ENCODE results near the gene LTBP4.

LTBP4 gene

DNA sequence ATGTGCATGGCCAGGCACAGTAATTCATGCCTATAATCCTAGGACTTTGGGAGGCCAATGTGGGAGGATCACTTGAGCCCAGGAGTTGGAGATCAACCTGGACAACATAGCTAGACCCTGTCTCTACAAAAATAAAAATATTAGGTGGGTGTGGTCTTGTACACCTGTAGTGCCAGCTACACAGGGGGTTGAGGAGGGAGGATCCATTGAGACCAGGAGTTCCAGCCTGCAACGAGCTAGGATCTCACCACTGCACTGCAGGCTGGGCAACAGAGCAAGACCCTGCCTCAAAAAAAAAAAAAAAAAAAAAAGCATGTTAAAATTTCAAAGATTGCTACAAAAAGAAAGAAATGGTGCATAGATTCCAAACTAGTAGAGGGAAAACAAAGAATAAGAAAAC is 37.2 kb downstream of the LTBP4 start:
- Histone ChIP-seq H3K27ac (replicated peaks) (no peak overlapping the region), H3K4me3 (replicated peaks; ENCODE audit: insufficient read depth, low read length) (no peak overlapping the region), H3K27me3 (ENCODE audit: insufficient read depth, poor library complexity, severe bottlenecking) (no peaks in the 10 kb centered on the region)
- DNase-seq (ENCODE audit: low read depth in 1 of 2, low spot score in 1 of 2), result no peak
- TF ChIP-seq, protein P1, sequence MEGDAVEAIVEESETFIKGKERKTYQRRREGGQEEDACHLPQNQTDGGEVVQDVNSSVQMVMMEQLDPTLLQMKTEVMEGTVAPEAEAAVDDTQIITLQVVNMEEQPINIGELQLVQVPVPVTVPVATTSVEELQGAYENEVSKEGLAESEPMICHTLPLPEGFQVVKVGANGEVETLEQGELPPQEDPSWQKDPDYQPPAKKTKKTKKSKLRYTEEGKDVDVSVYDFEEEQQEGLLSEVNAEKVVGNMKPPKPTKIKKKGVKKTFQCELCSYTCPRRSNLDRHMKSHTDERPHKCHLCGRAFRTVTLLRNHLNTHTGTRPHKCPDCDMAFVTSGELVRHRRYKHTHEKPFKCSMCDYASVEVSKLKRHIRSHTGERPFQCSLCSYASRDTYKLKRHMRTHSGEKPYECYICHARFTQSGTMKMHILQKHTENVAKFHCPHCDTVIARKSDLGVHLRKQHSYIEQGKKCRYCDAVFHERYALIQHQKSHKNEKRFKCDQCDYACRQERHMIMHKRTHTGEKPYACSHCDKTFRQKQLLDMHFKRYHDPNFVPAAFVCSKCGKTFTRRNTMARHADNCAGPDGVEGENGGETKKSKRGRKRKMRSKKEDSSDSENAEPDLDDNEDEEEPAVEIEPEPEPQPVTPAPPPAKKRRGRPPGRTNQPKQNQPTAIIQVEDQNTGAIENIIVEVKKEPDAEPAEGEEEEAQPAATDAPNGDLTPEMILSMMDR (IDR thresholded peaks at IDR 0.05; ENCODE audit: insufficient read depth, low read length), result no peak
- TF ChIP-seq, protein P2, sequence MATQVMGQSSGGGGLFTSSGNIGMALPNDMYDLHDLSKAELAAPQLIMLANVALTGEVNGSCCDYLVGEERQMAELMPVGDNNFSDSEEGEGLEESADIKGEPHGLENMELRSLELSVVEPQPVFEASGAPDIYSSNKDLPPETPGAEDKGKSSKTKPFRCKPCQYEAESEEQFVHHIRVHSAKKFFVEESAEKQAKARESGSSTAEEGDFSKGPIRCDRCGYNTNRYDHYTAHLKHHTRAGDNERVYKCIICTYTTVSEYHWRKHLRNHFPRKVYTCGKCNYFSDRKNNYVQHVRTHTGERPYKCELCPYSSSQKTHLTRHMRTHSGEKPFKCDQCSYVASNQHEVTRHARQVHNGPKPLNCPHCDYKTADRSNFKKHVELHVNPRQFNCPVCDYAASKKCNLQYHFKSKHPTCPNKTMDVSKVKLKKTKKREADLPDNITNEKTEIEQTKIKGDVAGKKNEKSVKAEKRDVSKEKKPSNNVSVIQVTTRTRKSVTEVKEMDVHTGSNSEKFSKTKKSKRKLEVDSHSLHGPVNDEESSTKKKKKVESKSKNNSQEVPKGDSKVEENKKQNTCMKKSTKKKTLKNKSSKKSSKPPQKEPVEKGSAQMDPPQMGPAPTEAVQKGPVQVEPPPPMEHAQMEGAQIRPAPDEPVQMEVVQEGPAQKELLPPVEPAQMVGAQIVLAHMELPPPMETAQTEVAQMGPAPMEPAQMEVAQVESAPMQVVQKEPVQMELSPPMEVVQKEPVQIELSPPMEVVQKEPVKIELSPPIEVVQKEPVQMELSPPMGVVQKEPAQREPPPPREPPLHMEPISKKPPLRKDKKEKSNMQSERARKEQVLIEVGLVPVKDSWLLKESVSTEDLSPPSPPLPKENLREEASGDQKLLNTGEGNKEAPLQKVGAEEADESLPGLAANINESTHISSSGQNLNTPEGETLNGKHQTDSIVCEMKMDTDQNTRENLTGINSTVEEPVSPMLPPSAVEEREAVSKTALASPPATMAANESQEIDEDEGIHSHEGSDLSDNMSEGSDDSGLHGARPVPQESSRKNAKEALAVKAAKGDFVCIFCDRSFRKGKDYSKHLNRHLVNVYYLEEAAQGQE (IDR thresholded peaks at IDR 0.05; ENCODE audit: insufficient replicate concordance, low read depth), result no peak
- TF ChIP-seq POLR2AphosphoS5 (IDR thresholded peaks at IDR 0.05; ENCODE audit: low read depth) (no peak), SPI1 (IDR thresholded peaks at IDR 0.05; ENCODE audit: borderline replicate concordance, low read depth) (no peak)

DNA sequence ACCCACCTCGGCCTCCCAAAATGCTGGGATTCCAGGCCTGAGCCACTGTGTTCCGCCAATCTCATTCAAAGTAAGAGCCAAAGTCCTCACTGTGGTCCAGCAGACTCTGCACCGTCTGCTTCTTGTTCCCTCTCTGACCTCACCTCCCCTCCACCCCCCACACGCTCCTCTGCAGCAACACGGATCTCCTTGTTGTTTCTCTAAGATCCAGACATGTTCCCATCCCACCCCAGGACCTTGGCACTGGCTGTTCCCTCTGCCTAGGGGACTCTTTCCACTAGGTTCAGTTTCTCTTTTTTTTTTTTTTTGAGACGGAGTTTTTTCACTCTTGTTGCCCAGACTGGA is 38.4 kb downstream of the LTBP4 start:
- no peak overlapping the region for H3K4me3 ChIP-seq (replicated peaks; ENCODE audit: insufficient read depth, low read length)
- H3K27ac ChIP-seq (replicated peaks), result no peak overlapping the region
- H3K27me3 ChIP-seq (ENCODE audit: insufficient read depth, poor library complexity, severe bottlenecking), result no peaks in the 10 kb centered on the region
- DNase-seq (ENCODE audit: low read depth in 1 of 2, low spot score in 1 of 2), result no peak
- TF ChIP-seq SPI1 (IDR thresholded peaks at IDR 0.05; ENCODE audit: borderline replicate concordance, low read depth), result no peak
- TF ChIP-seq GABPA (IDR thresholded peaks at IDR 0.05; ENCODE audit: low read depth), result no peak

DNA sequence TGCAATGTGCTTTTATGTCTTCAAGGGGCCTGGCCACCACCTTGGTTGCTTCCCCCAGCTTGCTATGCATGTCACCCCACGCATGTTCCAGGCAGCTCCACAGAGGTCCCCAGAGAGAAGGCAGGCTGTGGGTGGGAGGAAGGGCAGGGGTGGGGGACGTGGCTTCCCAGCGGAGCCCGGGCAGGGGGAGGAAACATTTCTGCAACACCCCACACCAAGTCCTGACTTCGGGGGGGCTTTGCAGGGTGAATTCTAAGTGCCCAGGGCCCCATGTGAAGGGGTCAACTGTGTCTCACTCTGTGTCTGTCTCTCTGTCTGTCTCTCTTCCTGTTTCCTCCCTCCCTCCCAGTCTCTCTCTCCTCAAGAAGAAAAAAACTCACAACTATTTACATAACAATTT is 39.6 kb downstream of the LTBP4 start:
- Histone ChIP-seq H3K4me3 (replicated peaks; ENCODE audit: insufficient read depth, low read length) (no peak overlapping the region), H3K27ac (replicated peaks) (no peak overlapping the region), H3K27me3 (ENCODE audit: insufficient read depth, poor library complexity, severe bottlenecking) (no peaks in the 10 kb centered on the region)
- no peak for DNase-seq (ENCODE audit: low read depth in 1 of 2, low spot score in 1 of 2)
- TF ChIP-seq, protein P1 (IDR thresholded peaks at IDR 0.05; ENCODE audit: insufficient read depth, low read length), result no peak
- TF ChIP-seq GABPA (IDR thresholded peaks at IDR 0.05; ENCODE audit: low read depth) (no peak), POLR2AphosphoS5 (IDR thresholded peaks at IDR 0.05; ENCODE audit: low read depth) (no peak), SPI1 (IDR thresholded peaks at IDR 0.05; ENCODE audit: borderline replicate concordance, low read depth) (no peak)
- TF ChIP-seq, protein P2 (IDR thresholded peaks at IDR 0.05; ENCODE audit: insufficient replicate concordance, low read depth), result no peak

DNA sequence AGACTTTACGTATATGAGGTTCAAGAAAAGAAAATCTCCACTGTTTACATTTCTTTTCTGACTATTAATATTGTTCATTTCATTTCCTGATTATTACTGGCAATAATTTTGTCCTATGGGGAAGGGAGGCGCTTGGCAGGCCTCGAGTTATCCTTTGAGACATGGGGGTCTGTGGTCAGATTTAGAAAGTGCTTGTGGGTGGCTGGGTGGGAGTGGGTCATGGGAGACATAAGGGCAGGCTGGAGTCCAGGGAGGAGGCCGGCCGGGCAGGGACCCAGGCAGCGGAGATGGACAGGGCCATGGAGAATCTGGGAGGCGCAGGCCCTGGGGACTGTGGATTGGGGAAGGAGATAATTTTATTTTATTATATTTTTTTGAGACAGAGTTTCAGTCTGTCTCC is 40.1 kb downstream of the LTBP4 start:
- TF ChIP-seq SPI1 (IDR thresholded peaks at IDR 0.05; ENCODE audit: borderline replicate concordance, low read depth), result no peak
- no peak for TF ChIP-seq POLR2AphosphoS5 (IDR thresholded peaks at IDR 0.05; ENCODE audit: low read depth)
- TF ChIP-seq, protein P2 (IDR thresholded peaks at IDR 0.05; ENCODE audit: insufficient replicate concordance, low read depth), result no peak
- TF ChIP-seq GABPA (IDR thresholded peaks at IDR 0.05; ENCODE audit: low read depth), result no peak
- TF ChIP-seq, protein P1 (IDR thresholded peaks at IDR 0.05; ENCODE audit: insufficient read depth, low read length), result no peak
- Histone ChIP-seq H3K27me3 (ENCODE audit: insufficient read depth, poor library complexity, severe bottlenecking) (no peaks in the 10 kb centered on the region), H3K4me3 (replicated peaks; ENCODE audit: insufficient read depth, low read length) (no peak overlapping the region), H3K27ac (replicated peaks) (no peak overlapping the region)
- no peak for DNase-seq (ENCODE audit: low read depth in 1 of 2, low spot score in 1 of 2)

Measured in HL-60 (cell line).